ENCODE results near the gene DAD1. TPM values are rescaled to one million over a fixed set of nuclear protein-coding genes. Genes with fewer than 3 reads are reported as not detected.
"Not testable (repeated sequence)": the region's sequence is repeated elsewhere in the genome, so short reads cannot be mapped to it uniquely, and the experiment has no call there.

The DAD1 gene
- total and polyA plus RNA-seq, 2 donors from 2014 or later = 205 to 523 TPM

GRCh38 chr14:22588526-22589095, 413 bp downstream of the DAD1 start:
- no peaks in the 10 kb centered on the region for H3K36me3 ChIP-seq (ENCODE audit: control insufficient read depth in 2 of 3, insufficient read depth in 3 of 3, low read length in 3 of 3)
- H3K4me3 ChIP-seq (ENCODE audit: low read length in 3 of 3) = peak overlapping the region; percentile 83 to 99 (median 97)
- DNase-seq (no peak), FAIRE-seq (no peak)
- intact Hi-C loops (cut with DNase I) = no loop called here
- peaks cover 5 to 16% (median 11%) of the 10 kb centered on the region in 3 donors for H3K4me1 ChIP-seq (ENCODE audit: control insufficient read depth in 2 of 3, insufficient read depth in 2 of 3, low read depth in 1 of 3, low read length in 3 of 3)
- H3K27me3 ChIP-seq (ENCODE audit: control insufficient read depth, insufficient read depth, low read length) = no peaks in the 10 kb centered on the region
- TF ChIP-seq CTCF (IDR thresholded peaks at IDR 0.05; ENCODE audit: borderline replicate concordance, extremely low read depth, insufficient read depth) = no peak
- H3K27ac ChIP-seq (ENCODE audit: low read depth in 2 of 2, low read length in 2 of 2) = peak overlapping the region; percentile 86 to 93
- peak overlapping the region; percentile 92 to 98 (median 94) for H3K9ac ChIP-seq (ENCODE audit: low read length in 3 of 3)
- no peaks in the 10 kb centered on the region for H3K9me3 ChIP-seq (ENCODE audit: control insufficient read depth in 2 of 3, insufficient read depth in 1 of 3, low read length in 3 of 3)

- H3K36me3 ChIP-seq (ENCODE audit: control insufficient read depth in 2 of 3, insufficient read depth in 3 of 3, low read length in 3 of 3); intact Hi-C loops (cut with DNase I); H3K9me3 ChIP-seq (ENCODE audit: control insufficient read depth in 2 of 3, insufficient read depth in 1 of 3, low read length in 3 of 3); FAIRE-seq; H3K27ac ChIP-seq (ENCODE audit: low read depth in 2 of 2, low read length in 2 of 2); DNase-seq; H3K27me3 ChIP-seq (ENCODE audit: control insufficient read depth, insufficient read depth, low read length): not testable (repeated sequence)
- Histone ChIP-seq H3K4me1 (ENCODE audit: control insufficient read depth in 2 of 3, insufficient read depth in 2 of 3, low read depth in 1 of 3, low read length in 3 of 3) (peaks cover 5 to 16% (median 11%) of the 10 kb centered on the region in 3 donors), H3K9ac (ENCODE audit: low read length in 3 of 3) (peak overlapping the region; percentile 92 to 98 (median 94)), H3K4me3 (ENCODE audit: low read length in 3 of 3) (peak overlapping the region; percentile 83 to 99 (median 97))
Measured at GRCh38 chr14:22587677-22588422, 1.2 kb downstream of the DAD1 start.

- no peaks in the 10 kb centered on the region for H3K27me3 ChIP-seq (ENCODE audit: control insufficient read depth, insufficient read depth, low read length)
- H3K9ac ChIP-seq (ENCODE audit: low read length in 3 of 3) = no peak overlapping the region
- intact Hi-C loops (cut with DNase I) = no loop called here
- peaks cover 5 to 16% (median 11%) of the 10 kb centered on the region in 3 donors for H3K4me1 ChIP-seq (ENCODE audit: control insufficient read depth in 2 of 3, insufficient read depth in 2 of 3, low read depth in 1 of 3, low read length in 3 of 3)
- no peaks in the 10 kb centered on the region for H3K9me3 ChIP-seq (ENCODE audit: control insufficient read depth in 2 of 3, insufficient read depth in 1 of 3, low read length in 3 of 3)
- DNase-seq (no peak), FAIRE-seq (no peak)
- TF ChIP-seq CTCF (IDR thresholded peaks at IDR 0.05; ENCODE audit: borderline replicate concordance, extremely low read depth, insufficient read depth) = no peak
- no peak overlapping the region for H3K27ac ChIP-seq (ENCODE audit: low read depth in 2 of 2, low read length in 2 of 2)
- H3K4me3 ChIP-seq (ENCODE audit: low read length in 3 of 3) = peak overlapping the region in 1 of 3 donors; percentile 99
- no peaks in the 10 kb centered on the region for H3K36me3 ChIP-seq (ENCODE audit: control insufficient read depth in 2 of 3, insufficient read depth in 3 of 3, low read length in 3 of 3)
Measured at GRCh38 chr14:22587247-22587646, 1.8 kb downstream of the DAD1 start.

GRCh38 chr14:22583994-22584393, 5.0 kb downstream of the DAD1 start:
- Histone ChIP-seq H3K9me3 (ENCODE audit: control insufficient read depth in 2 of 3, insufficient read depth in 1 of 3, low read length in 3 of 3) (no peaks in the 10 kb centered on the region), H3K27ac (ENCODE audit: low read depth in 2 of 2, low read length in 2 of 2) (no peak overlapping the region), H3K27me3 (ENCODE audit: control insufficient read depth, insufficient read depth, low read length) (no peaks in the 10 kb centered on the region), H3K36me3 (ENCODE audit: control insufficient read depth in 2 of 3, insufficient read depth in 3 of 3, low read length in 3 of 3) (no peaks in the 10 kb centered on the region), H3K9ac (ENCODE audit: low read length in 3 of 3) (no peak overlapping the region), H3K4me1 (ENCODE audit: control insufficient read depth in 2 of 3, insufficient read depth in 2 of 3, low read depth in 1 of 3, low read length in 3 of 3) (peaks cover 5 to 11% (median 11%) of the 10 kb centered on the region in 3 donors), H3K4me3 (ENCODE audit: low read length in 3 of 3) (no peak overlapping the region)
- DNase-seq = no peak
- intact Hi-C loops (cut with DNase I) = no loop called here
- no peak for FAIRE-seq
- TF ChIP-seq CTCF (IDR thresholded peaks at IDR 0.05; ENCODE audit: borderline replicate concordance, extremely low read depth, insufficient read depth) = no peak

All from kidney (tissue), 14 donors.